GM18861 (cell line): Measurements from ENCODE around the gene HOOK2.
"Not testable (repeated sequence)": the region's sequence is repeated elsewhere in the genome, so short reads cannot be mapped to it uniquely, and the experiment has no call there.

ENCODE experiments used
- ATAC-seq: cut with Tn5 transposase; IDR thresholded peaks from one replicate; pipeline ENCODE4 v1.9.1; 2021; ENCODE audit not compliant: unreplicated experiment

The HOOK2 gene

GRCh38 chr19:12722566-12723380, 52.6 kb downstream of the HOOK2 start:
- peak; percentile 77 for ATAC-seq

GRCh38 chr19:12721656-12722565, 53.4 kb downstream of the HOOK2 start:
- peak; percentile 3 for ATAC-seq

- no peak for ATAC-seq
Measured at GRCh38 chr19:12720851-12721655, 54.3 kb downstream of the HOOK2 start.

GRCh38 chr19:12720296-12720695, 55.1 kb downstream of the HOOK2 start:
- no peak for ATAC-seq

GRCh38 chr19:12715929-12716328, 59.4 kb downstream of the HOOK2 start:
- no peak for ATAC-seq

- ATAC-seq, result no peak
Measured at GRCh38 chr19:12715102-12715501, 60.2 kb downstream of the HOOK2 start.

- ATAC-seq, result not testable (repeated sequence)
Measured at GRCh38 chr19:12713304-12713703, 62.0 kb downstream of the HOOK2 start.
